ENCODE measurements around the gene DNAH14.

DNA sequence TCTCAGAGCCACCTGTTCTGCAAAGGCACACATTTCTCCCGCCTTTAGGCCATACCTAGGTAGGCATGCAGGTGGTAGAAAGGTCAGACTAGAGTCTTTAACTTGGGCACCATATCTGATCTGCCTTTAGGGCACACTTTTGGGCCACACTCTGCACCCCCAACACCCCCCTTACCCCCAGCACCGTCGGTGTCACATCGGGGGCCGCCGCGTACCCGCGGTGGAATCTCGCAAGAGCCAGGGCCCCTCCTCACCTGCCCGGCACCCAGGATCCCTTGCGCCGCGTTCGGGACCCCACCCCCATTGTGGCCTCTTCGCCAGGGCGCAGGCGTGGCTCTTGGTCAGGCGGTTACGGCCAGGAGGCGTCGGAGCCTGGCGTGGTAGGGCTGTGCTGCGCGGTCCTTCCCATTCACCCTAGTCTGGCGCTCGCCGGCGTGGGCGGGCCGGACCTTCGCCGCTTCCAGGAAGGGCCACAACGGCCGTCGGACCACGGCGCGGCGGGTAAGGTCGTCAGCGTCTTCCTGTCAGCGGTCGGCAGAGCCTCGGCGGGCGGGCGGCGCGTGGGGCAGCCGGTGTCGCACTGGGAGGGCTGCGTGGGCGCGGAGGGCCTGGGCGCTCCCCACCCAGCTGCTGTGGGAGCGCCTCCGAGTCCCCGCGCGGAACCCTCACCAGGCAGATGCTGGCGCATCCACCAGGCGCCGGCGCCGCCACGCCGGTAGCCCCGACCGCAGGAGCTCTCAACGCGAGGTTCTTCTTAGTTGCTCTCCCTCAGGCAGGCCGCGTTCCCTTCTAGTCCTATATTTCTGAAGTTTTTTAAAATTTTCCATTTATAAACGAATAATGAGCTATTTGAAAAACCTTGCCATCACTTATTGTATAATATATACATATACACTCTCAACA, at the start of gene DNAH14:
- TF ChIP-seq, protein P1, sequence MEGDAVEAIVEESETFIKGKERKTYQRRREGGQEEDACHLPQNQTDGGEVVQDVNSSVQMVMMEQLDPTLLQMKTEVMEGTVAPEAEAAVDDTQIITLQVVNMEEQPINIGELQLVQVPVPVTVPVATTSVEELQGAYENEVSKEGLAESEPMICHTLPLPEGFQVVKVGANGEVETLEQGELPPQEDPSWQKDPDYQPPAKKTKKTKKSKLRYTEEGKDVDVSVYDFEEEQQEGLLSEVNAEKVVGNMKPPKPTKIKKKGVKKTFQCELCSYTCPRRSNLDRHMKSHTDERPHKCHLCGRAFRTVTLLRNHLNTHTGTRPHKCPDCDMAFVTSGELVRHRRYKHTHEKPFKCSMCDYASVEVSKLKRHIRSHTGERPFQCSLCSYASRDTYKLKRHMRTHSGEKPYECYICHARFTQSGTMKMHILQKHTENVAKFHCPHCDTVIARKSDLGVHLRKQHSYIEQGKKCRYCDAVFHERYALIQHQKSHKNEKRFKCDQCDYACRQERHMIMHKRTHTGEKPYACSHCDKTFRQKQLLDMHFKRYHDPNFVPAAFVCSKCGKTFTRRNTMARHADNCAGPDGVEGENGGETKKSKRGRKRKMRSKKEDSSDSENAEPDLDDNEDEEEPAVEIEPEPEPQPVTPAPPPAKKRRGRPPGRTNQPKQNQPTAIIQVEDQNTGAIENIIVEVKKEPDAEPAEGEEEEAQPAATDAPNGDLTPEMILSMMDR (IDR thresholded peaks at IDR 0.05) = 0 out of 2 replicates have a peak, but pooled peaks have one; percentile 6
- TF ChIP-seq ZFX (IDR thresholded peaks at IDR 0.05; ENCODE audit: borderline replicate concordance) = no peak

Measured in 22Rv1 (cell line).